K562 (cell line): ENCODE measurements around the gene KPNA1. TPM values are rescaled to one million over a fixed set of nuclear protein-coding genes. Genes with fewer than 3 reads are reported as not detected.

Experiments
- HNRNPLL ChIP-seq: fragments of 200-400 bp; formaldehyde crosslinking; IDR thresholded peaks from 2 replicates; pipeline ENCODE4 v1.6.1; 2017; ENCODE audit warnings: low read length, low read depth, mild to moderate bottlenecking; ENCODE audit not compliant: poor library complexity, severe bottlenecking
- NFIC ChIP-seq: fragments of 450-650 bp; IDR thresholded peaks from 2 replicates; pipeline ENCODE4 v1.6.1; 2017; ENCODE audit warnings: mild to moderate bottlenecking, inconsistent platforms
- TGIF2 ChIP-seq: sonication (generic); formaldehyde crosslinking; IDR thresholded peaks from 2 replicates; pipeline ENCODE4 v1.8.1; 2022; ENCODE audit warnings: mild to moderate bottlenecking, missing genetic modification reagents, moderate library complexity
- ZBTB17 ChIP-seq: fragments of 450-650 bp; formaldehyde crosslinking; IDR thresholded peaks from 2 replicates; pipeline ENCODE4 v1.4.0; 2020; ENCODE audit warnings: mild to moderate bottlenecking
- ZNF77 ChIP-seq: fragments of 250-450 bp; sonication (Bioruptor Pico); IDR thresholded peaks from 2 replicates; pipeline ENCODE4 v1.5.0; 2020
- polyA plus RNA-seq, 8 experiments: library from polyadenylated mRNA; depleted of rRNA in 4 of 8; stranded (reverse) in 5 of 8; unstranded in 3 of 8; fragments of >200 nt; fragmentation: Nextera tagmentation in 2 of 8; fragmentation: Illumina TruSeq in 1 of 8; extraction: Ambion mirVana in 2 of 8; extraction: Trizol in 1 of 8; gene quantifications; 2 replicates each; pipeline versions ENCODE4 v1.2.1 to v1.2.3, GENCODE V29; 2011 to 2014; ENCODE audit warnings: inconsistent platforms in 1 of 8, missing spikeins in 1 of 8
- total RNA-seq, 7 experiments: library from RNA; depleted of rRNA in 6 of 7; stranded (reverse); fragments of >200 nt in 6 of 7; fragmentation: Illumina TruSeq in 2 of 7; extraction: Trizol in 2 of 7; gene quantifications; 2 replicates each; pipeline versions ENCODE4 v1.2.1 to v1.2.3, GENCODE V29; 2011 to 2021; ENCODE audit warnings: low replicate concordance in 1 of 7
- TF ChIP-seq, protein P1 (sequence below): fragments of 450-650 bp; IDR thresholded peaks from 2 replicates; pipeline ENCODE4 v1.6.1; 2017; ENCODE audit warnings: antibody characterized with exemption, mild to moderate bottlenecking
- TF ChIP-seq, protein P2 (sequence below): sonication (generic); formaldehyde crosslinking; IDR thresholded peaks from 2 replicates; pipeline ENCODE4 v1.8.0; 2022; ENCODE audit warnings: missing genetic modification reagents, mild to moderate bottlenecking, moderate library complexity, borderline replicate concordance
- TF ChIP-seq, protein P3 (sequence below): fragments of 250-450 bp; sonication (Bioruptor Pico); IDR thresholded peaks from 2 replicates; pipeline ENCODE4 v1.8.0; 2021; ENCODE audit warnings: moderate library complexity, mild to moderate bottlenecking, inconsistent platforms
- TF ChIP-seq, protein P4 (sequence below): fragments of 450-650 bp; IDR thresholded peaks from one replicate; pipeline ENCODE4 v1.6.1; 2018; ENCODE audit warnings: mild to moderate bottlenecking, moderate library complexity; ENCODE audit not compliant: partially characterized antibody

KPNA1 gene
- total and polyA plus RNA-seq, 9 of the 15 experiments (the other 6 are each of a cell fraction or from before 2014, with no cell fraction given), result 9.3 to 53.8 (median 33.5) TPM

DNA sequence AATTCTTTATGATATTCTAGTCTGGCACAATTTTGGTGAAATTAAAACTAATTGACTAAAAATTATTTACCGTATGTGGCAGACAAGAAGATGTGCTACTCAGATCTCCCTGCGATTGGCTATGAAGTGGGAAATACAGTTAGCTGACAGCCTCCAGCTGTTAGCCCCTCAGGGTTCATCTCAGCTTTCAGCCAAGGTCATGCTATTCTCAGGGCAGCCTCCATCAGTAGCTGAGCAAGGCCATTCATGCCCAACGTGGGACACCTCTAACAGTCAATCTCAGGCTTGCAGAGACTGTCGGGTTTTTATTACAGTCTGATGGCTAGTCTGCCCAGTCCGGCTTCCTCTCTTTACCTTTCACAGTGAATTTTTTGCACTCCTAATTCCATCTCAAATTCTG is 42.6 kb upstream of the KPNA1 start (continued):
- TF ChIP-seq, protein P1, sequence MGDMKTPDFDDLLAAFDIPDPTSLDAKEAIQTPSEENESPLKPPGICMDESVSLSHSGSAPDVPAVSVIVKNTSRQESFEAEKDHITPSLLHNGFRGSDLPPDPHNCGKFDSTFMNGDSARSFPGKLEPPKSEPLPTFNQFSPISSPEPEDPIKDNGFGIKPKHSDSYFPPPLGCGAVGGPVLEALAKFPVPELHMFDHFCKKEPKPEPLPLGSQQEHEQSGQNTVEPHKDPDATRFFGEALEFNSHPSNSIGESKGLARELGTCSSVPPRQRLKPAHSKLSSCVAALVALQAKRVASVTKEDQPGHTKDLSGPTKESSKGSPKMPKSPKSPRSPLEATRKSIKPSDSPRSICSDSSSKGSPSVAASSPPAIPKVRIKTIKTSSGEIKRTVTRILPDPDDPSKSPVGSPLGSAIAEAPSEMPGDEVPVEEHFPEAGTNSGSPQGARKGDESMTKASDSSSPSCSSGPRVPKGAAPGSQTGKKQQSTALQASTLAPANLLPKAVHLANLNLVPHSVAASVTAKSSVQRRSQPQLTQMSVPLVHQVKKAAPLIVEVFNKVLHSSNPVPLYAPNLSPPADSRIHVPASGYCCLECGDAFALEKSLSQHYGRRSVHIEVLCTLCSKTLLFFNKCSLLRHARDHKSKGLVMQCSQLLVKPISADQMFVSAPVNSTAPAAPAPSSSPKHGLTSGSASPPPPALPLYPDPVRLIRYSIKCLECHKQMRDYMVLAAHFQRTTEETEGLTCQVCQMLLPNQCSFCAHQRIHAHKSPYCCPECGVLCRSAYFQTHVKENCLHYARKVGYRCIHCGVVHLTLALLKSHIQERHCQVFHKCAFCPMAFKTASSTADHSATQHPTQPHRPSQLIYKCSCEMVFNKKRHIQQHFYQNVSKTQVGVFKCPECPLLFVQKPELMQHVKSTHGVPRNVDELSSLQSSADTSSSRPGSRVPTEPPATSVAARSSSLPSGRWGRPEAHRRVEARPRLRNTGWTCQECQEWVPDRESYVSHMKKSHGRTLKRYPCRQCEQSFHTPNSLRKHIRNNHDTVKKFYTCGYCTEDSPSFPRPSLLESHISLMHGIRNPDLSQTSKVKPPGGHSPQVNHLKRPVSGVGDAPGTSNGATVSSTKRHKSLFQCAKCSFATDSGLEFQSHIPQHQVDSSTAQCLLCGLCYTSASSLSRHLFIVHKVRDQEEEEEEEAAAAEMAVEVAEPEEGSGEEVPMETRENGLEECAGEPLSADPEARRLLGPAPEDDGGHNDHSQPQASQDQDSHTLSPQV, result no peak
- TF ChIP-seq, protein P2, sequence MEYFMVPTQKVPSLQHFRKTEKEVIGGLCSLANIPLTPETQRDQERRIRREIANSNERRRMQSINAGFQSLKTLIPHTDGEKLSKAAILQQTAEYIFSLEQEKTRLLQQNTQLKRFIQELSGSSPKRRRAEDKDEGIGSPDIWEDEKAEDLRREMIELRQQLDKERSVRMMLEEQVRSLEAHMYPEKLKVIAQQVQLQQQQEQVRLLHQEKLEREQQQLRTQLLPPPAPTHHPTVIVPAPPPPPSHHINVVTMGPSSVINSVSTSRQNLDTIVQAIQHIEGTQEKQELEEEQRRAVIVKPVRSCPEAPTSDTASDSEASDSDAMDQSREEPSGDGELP (CRISPR knock-in tag), result no peak
- TF ChIP-seq ZBTB17 (CRISPR knock-in tag) (no peak), ZNF77 (no peak), TGIF2 (no peak), NFIC (no peak), HNRNPLL (no peak)
- TF ChIP-seq, protein P3, sequence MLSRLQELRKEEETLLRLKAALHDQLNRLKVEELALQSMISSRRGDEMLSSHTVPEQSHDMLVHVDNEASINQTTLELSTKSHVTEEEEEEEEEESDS (CRISPR knock-in tag), result no peak
- TF ChIP-seq, protein P4, sequence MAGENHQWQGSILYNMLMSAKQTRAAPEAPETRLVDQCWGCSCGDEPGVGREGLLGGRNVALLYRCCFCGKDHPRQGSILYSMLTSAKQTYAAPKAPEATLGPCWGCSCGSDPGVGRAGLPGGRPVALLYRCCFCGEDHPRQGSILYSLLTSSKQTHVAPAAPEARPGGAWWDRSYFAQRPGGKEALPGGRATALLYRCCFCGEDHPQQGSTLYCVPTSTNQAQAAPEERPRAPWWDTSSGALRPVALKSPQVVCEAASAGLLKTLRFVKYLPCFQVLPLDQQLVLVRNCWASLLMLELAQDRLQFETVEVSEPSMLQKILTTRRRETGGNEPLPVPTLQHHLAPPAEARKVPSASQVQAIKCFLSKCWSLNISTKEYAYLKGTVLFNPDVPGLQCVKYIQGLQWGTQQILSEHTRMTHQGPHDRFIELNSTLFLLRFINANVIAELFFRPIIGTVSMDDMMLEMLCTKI, result no peak
